GM21528 (cell line): ENCODE data around the gene LMNA.
"Not testable (repeated sequence)": the region's sequence is repeated elsewhere in the genome, so short reads cannot be mapped to it uniquely, and the experiment has no call there.

Experiments
- ATAC-seq: cut with Tn5 transposase; IDR thresholded peaks from one replicate; pipeline ENCODE4 v1.9.1; 2021; ENCODE audit warnings: mild to moderate bottlenecking, moderate library complexity; ENCODE audit not compliant: unreplicated experiment, low FRiP score

LMNA gene

GRCh38 chr1:156114101-156114918 lies at the start of gene LMNA:
LMNA (plus strand) TSS chr1:156114711; CDS start chr1:156114919, 208 bp downstream.
- peak; percentile 60 for ATAC-seq

GRCh38 chr1:156065212-156065611 lies 49.3 kb upstream of the LMNA start:
- ATAC-seq, result no peak

- no peak for ATAC-seq
Observed at GRCh38 chr1:156065871-156066270, 48.6 kb upstream of the LMNA start.

- ATAC-seq, result no peak
Observed at GRCh38 chr1:156067262-156067661, 47.2 kb upstream of the LMNA start.

GRCh38 chr1:156069490-156070455 lies 44.7 kb upstream of the LMNA start:
- no peak for ATAC-seq

GRCh38 chr1:156070548-156070947 lies 44.0 kb upstream of the LMNA start:
- ATAC-seq, result no peak

- ATAC-seq, result not testable (repeated sequence)
Observed at GRCh38 chr1:156071332-156071816, 43.1 kb upstream of the LMNA start.

- no peak for ATAC-seq
Observed at GRCh38 chr1:156072251-156072650, 42.3 kb upstream of the LMNA start.

- no peak for ATAC-seq
Observed at GRCh38 chr1:156073110-156073687, 41.3 kb upstream of the LMNA start.

GRCh38 chr1:156073740-156074139 lies 40.8 kb upstream of the LMNA start:
- no peak for ATAC-seq

GRCh38 chr1:156074661-156075060 lies 39.9 kb upstream of the LMNA start:
- no peak for ATAC-seq

- ATAC-seq, result no peak
Observed at GRCh38 chr1:156075162-156075561, 39.3 kb upstream of the LMNA start.

- ATAC-seq, result no peak
Observed at GRCh38 chr1:156075775-156076204, 38.7 kb upstream of the LMNA start.

GRCh38 chr1:156076609-156077429 lies 37.7 kb upstream of the LMNA start:
- no peak for ATAC-seq

- ATAC-seq, result no peak
Observed at GRCh38 chr1:156077430-156077760, 37.1 kb upstream of the LMNA start.

- no peak for ATAC-seq
Observed at GRCh38 chr1:156078728-156079127, 35.8 kb upstream of the LMNA start.

GRCh38 chr1:156079762-156080161 lies 34.7 kb upstream of the LMNA start:
- no peak for ATAC-seq

- no peak for ATAC-seq
Observed at GRCh38 chr1:156080241-156080862, 34.2 kb upstream of the LMNA start.

GRCh38 chr1:156080863-156081179 lies 33.7 kb upstream of the LMNA start:
- no peak for ATAC-seq
